PC-3 (cell line): ENCODE results near the gene SEPTIN11. TPM values are rescaled to one million over a fixed set of nuclear protein-coding genes. Genes with fewer than 3 reads are reported as not detected.
A peak's percentile ranks its signal among the peaks of the same experiment; 100 is the strongest.

Experiments
- ATAC-seq: fragments of 200-7000 bp; cut with Tn5 transposase; 2 replicates; pipeline ENCODE4 v1.9.1; 2020; ENCODE audit warnings: mild to moderate bottlenecking, moderate library complexity
- BruUV-seq: library from RNA; stranded (reverse); fragments of 400-500 nt; replicated peaks from 2 replicates; lab custom pipeline; 2021; lab: Mats Ljungman, UMichigan
- CTCF ChIA-PET: fragments of 300-600 bp; sonication (Branson Sonifier 250); formaldehyde crosslinking; loops from one replicate; lab custom pipeline; 2022; ENCODE audit warnings: antibody characterized with exemption; lab: Charles Lee
- POLR2A ChIA-PET: fragments of 300-600 bp; sonication (Branson Sonifier 250); formaldehyde crosslinking; loops from one replicate; lab custom pipeline; 2022; ENCODE audit warnings: antibody characterized with exemption; ENCODE audit not compliant: unreplicated experiment; lab: Charles Lee
- DNase-seq: peaks from one replicate; pipeline ENCODE4 v3.0.0-alpha.2; 2015
- H2AFZ ChIP-seq: fragments of 300-600 bp; sonication (generic); 2 replicates; pipeline ENCODE4 v1.6.0; 2016; ENCODE audit warnings: antibody characterized with exemption, low read length
- H3F3A ChIP-seq: fragments of 300-600 bp; sonication (generic); one replicate; pipeline ENCODE4 v1.6.0; 2017; ENCODE audit warnings: antibody characterized with exemption, low read length, control low read depth, mild to moderate bottlenecking; ENCODE audit not compliant: unreplicated experiment
- H3K27ac ChIP-seq: fragments of 300-600 bp; sonication (generic); 2 replicates; pipeline ENCODE4 v1.5.1; 2016; ENCODE audit warnings: mild to moderate bottlenecking, low read length
- H3K27me3 ChIP-seq: fragments of 300-600 bp; sonication (generic); 2 replicates; pipeline ENCODE4 v1.6.1; 2016; ENCODE audit warnings: low read length, mixed read lengths
- H3K36me3 ChIP-seq: fragments of 300-600 bp; sonication (generic); 2 replicates; pipeline ENCODE4 v1.6.1; 2016; ENCODE audit warnings: low read depth, mixed run types, low read length, mixed read lengths
- H3K4me1 ChIP-seq: fragments of 300-600 bp; sonication (generic); 2 replicates; pipeline ENCODE4 v1.5.1; 2016; ENCODE audit warnings: low read length; ENCODE audit not compliant: insufficient read depth
- H3K4me2 ChIP-seq: fragments of 300-600 bp; sonication (generic); 2 replicates; pipeline ENCODE4 v1.6.0; 2016; ENCODE audit warnings: low read length
- H3K4me3 ChIP-seq: fragments of 300-600 bp; sonication (generic); 2 replicates; pipeline ENCODE4 v1.5.1; 2016; ENCODE audit warnings: mild to moderate bottlenecking, low read length, mixed read lengths
- H3K79me2 ChIP-seq: fragments of 300-600 bp; sonication (generic); 2 replicates; pipeline ENCODE4 v1.6.1; 2017; ENCODE audit warnings: low read length, mixed read lengths
- H3K9ac ChIP-seq: fragments of 300-600 bp; sonication (generic); 2 replicates; pipeline ENCODE4 v1.6.0; 2016; ENCODE audit warnings: mild to moderate bottlenecking, low read length
- H3K9me2 ChIP-seq: fragments of 300-600 bp; sonication (generic); replicated peaks from 2 replicates; pipeline ENCODE4 v1.6.1; 2016; ENCODE audit warnings: mixed run types, low read length, mixed read lengths
- H3K9me3 ChIP-seq: fragments of 300-600 bp; sonication (generic); 2 replicates; pipeline ENCODE4 v1.6.1; 2016; ENCODE audit warnings: low read length, mixed read lengths
- H4K20me1 ChIP-seq: fragments of 300-600 bp; sonication (generic); 2 replicates; pipeline ENCODE4 v1.6.1; 2016; ENCODE audit warnings: low read length, mixed read lengths
- CTCF ChIP-seq: fragments of 300-600 bp; sonication (generic); conservative IDR thresholded peaks from 2 replicates; pipeline ENCODE4 v1.5.1; 2017; ENCODE audit warnings: antibody characterized with exemption, low read depth, mild to moderate bottlenecking, low read length
- EZH2 ChIP-seq: fragments of 300-600 bp; sonication (generic); IDR thresholded peaks from one replicate; pipeline ENCODE4 v1.6.1; 2017; ENCODE audit warnings: antibody characterized with exemption, mild to moderate bottlenecking, low read length; ENCODE audit not compliant: unreplicated experiment
- EZH2phosphoT487 ChIP-seq: fragments of 300-600 bp; sonication (generic); IDR thresholded peaks from 2 replicates; pipeline ENCODE4 v1.6.1; 2018; ENCODE audit warnings: mild to moderate bottlenecking, antibody characterized with exemption, low read length, borderline replicate concordance
- intact Hi-C: fragments of 100-400 bp; cut with micrococcal nuclease; formaldehyde crosslinking; loops from 2 replicates; pipeline ENCODE4 v1.9.0; 2023
- total RNA-seq: library from RNA; depleted of rRNA; stranded (reverse); fragments of >200 nt; gene quantifications from 2 replicates; pipeline ENCODE4 v1.2.3, GENCODE V29; 2014

SEPTIN11 gene
- total RNA-seq, 1 experiment from 2014 or later, result 39.0 TPM

- no peaks in the 10 kb centered on the region for H3K36me3 ChIP-seq
- DNase-seq (no peak), ATAC-seq (no peak)
- ChIA-PET CTCF (no interaction called here), POLR2A (no interaction called here)
- no peaks in the 10 kb centered on the region for H3K9me2 ChIP-seq
- no peaks in the 10 kb centered on the region for H3K9me3 ChIP-seq
- H2AFZ ChIP-seq, result no peak overlapping the region
- no TSS peak for BruUV-seq
- H3K27ac ChIP-seq, result no peak overlapping the region
- intact Hi-C loops, result no loop called here
- H4K20me1 ChIP-seq, result no peaks in the 10 kb centered on the region
- no peaks in the 10 kb centered on the region for H3K27me3 ChIP-seq
- no peak overlapping the region for H3K4me3 ChIP-seq
- H3K4me1 ChIP-seq, result peaks cover 35% of the 10 kb centered on the region
- H3K79me2 ChIP-seq, result peaks cover 45% of the 10 kb centered on the region
- H3K4me2 ChIP-seq, result no peak overlapping the region
- H3K9ac ChIP-seq, result no peak overlapping the region
- no peaks in the 10 kb centered on the region for H3F3A ChIP-seq
- TF ChIP-seq CTCF, result no peak
- no peak for TF ChIP-seq EZH2
- no peak for TF ChIP-seq EZH2phosphoT487
Measured at GRCh38 chr4:76974150-76974549, 24.6 kb downstream of the SEPTIN11 start.

GRCh38 chr4:76977113-76977512 is 27.6 kb downstream of the SEPTIN11 start:
- H3K9me2 ChIP-seq, result no peaks in the 10 kb centered on the region
- no peaks in the 10 kb centered on the region for H3K9me3 ChIP-seq
- H3K4me2 ChIP-seq, result peak overlapping the region; percentile 45; the same call in 1 of the 2 replicates
- DNase-seq (no peak), ATAC-seq (no peak)
- no peaks in the 10 kb centered on the region for H3K36me3 ChIP-seq
- BruUV-seq, result no TSS peak
- CTCF ChIA-PET, result no interaction called here
- intact Hi-C loops, result no loop called here
- H3K79me2 ChIP-seq, result peaks cover 38% of the 10 kb centered on the region
- POLR2A ChIA-PET, result no interaction called here
- TF ChIP-seq EZH2phosphoT487 (no peak), EZH2 (no peak), CTCF (no peak)
- H3F3A ChIP-seq, result no peaks in the 10 kb centered on the region
- no peak overlapping the region for H3K27ac ChIP-seq
- no peak overlapping the region for H2AFZ ChIP-seq
- no peaks in the 10 kb centered on the region for H4K20me1 ChIP-seq
- H3K4me1 ChIP-seq, result peaks cover 29% of the 10 kb centered on the region
- no peak overlapping the region for H3K4me3 ChIP-seq
- no peaks in the 10 kb centered on the region for H3K27me3 ChIP-seq
- no peak overlapping the region for H3K9ac ChIP-seq

GRCh38 chr4:76977736-76978350 is 28.3 kb downstream of the SEPTIN11 start:
- intact Hi-C loops, result no loop called here
- Histone ChIP-seq H3K27ac (peak overlapping the region; percentile 1; the same call in 1 of the 2 replicates), H3K4me2 (peak overlapping the region; percentile 45), H3F3A (no peaks in the 10 kb centered on the region), H2AFZ (no peak overlapping the region), H3K36me3 (no peaks in the 10 kb centered on the region), H3K9me3 (no peaks in the 10 kb centered on the region), H3K27me3 (no peaks in the 10 kb centered on the region), H3K79me2 (peaks cover 33% of the 10 kb centered on the region), H4K20me1 (no peaks in the 10 kb centered on the region), H3K9me2 (no peaks in the 10 kb centered on the region), H3K4me1 (peaks cover 29% of the 10 kb centered on the region), H3K9ac (no peak overlapping the region), H3K4me3 (no peak overlapping the region)
- DNase-seq (peak; percentile 70), ATAC-seq (peak; percentile 94)
- ChIA-PET POLR2A (no interaction called here), CTCF (interaction anchor here (0.6 kb wide), 1 partner anchor 195 kb away, joined by 3 read pairs; no protein-coding TSS in a partner anchor)
- BruUV-seq, result no TSS peak
- no peak for TF ChIP-seq EZH2
- TF ChIP-seq EZH2phosphoT487, result no peak
- TF ChIP-seq CTCF, result no peak
